Measurements from ENCODE around the gene CDH11. TPM values are rescaled to one million over a fixed set of nuclear protein-coding genes. Genes with fewer than 3 reads are reported as not detected.

Gene CDH11
- total RNA-seq, 1 experiment from 2014 or later = 5.4 TPM

- Histone ChIP-seq H3K56ac (ENCODE audit: insufficient read length, low read depth, low read length) (no peak overlapping the region), H4K20me1 (ENCODE audit: control insufficient read depth, insufficient read depth, insufficient read length) (no peaks in the 10 kb centered on the region), H3K14ac (ENCODE audit: insufficient read depth, low read length) (no peak overlapping the region), H3K9ac (ENCODE audit: extremely low read depth, insufficient read length, low read length) (no peak overlapping the region), H3K4me2 (ENCODE audit: insufficient read depth, insufficient read length, low read length) (no peak overlapping the region), H2BK15ac (ENCODE audit: low read depth, low read length) (no peak overlapping the region), H4K91ac (ENCODE audit: insufficient read length, low read depth, low read length) (no peak overlapping the region), H3K79me2 (ENCODE audit: insufficient read depth, low read length) (no peaks in the 10 kb centered on the region), H2BK20ac (ENCODE audit: low read depth, low read length, poor library complexity, severe bottlenecking) (no peak overlapping the region), H3K27ac (ENCODE audit: insufficient read length, low read depth, low read length) (no peak overlapping the region), H3K4ac (ENCODE audit: low read depth, low read length) (no peak overlapping the region), H3K23me2 (ENCODE audit: insufficient read length, low read depth, low read length, poor library complexity, severe bottlenecking) (no peaks in the 10 kb centered on the region), H3T11ph (ENCODE audit: low read length) (no peak overlapping the region), H3K27me3 (ENCODE audit: insufficient read depth, low read length) (no peaks in the 10 kb centered on the region), H2BK12ac (ENCODE audit: insufficient read length, low read depth, low read length) (no peak overlapping the region), H3K18ac (ENCODE audit: insufficient read length, low read depth, low read length) (no peak overlapping the region), H4K5ac (ENCODE audit: insufficient read length, low read depth, low read length) (no peak overlapping the region), H2AK5ac (ENCODE audit: insufficient read length, low read length) (no peak overlapping the region), H3K9me3 (ENCODE audit: control insufficient read depth, low read depth, low read length) (no peaks in the 10 kb centered on the region), H4K8ac (replicated peaks; ENCODE audit: insufficient read length, low read depth, low read length) (no peak overlapping the region), H2AFZ (ENCODE audit: low read length) (no peak overlapping the region), H3K4me1 (ENCODE audit: insufficient read depth, low read length) (no peaks in the 10 kb centered on the region), H3K23ac (ENCODE audit: insufficient read length, low read depth, low read length) (no peak overlapping the region), H2BK120ac (ENCODE audit: low read depth, low read length, poor library complexity, severe bottlenecking) (no peak overlapping the region), H2BK5ac (ENCODE audit: insufficient read length, low read length) (no peak overlapping the region), H3K79me1 (ENCODE audit: insufficient read depth, low read depth, low read length, poor library complexity, severe bottlenecking) (no peaks in the 10 kb centered on the region)
- H3K9me3 Mint-ChIP-seq = no peaks in the 10 kb centered on the region; a peak in 1 of 5 replicates
- H3K4me3 Mint-ChIP-seq = no peak overlapping the region
- H3K27ac Mint-ChIP-seq = no peak overlapping the region
- no peak for DNase-seq
- peaks cover 0 to 2% (median 0%) of the 10 kb centered on the region in 3 experiments; a peak in 4 of 7 replicates for H3K36me3 Mint-ChIP-seq (ENCODE audit: insufficient read depth in 1 of 3, low read depth in 3 of 3)
- no peaks in the 10 kb centered on the region; the same call in 1 of the 2 replicates for H3K27me3 Mint-ChIP-seq (ENCODE audit: low read depth)
- TF ChIP-seq CTCF (conservative IDR thresholded peaks at IDR 0.05) = no peak
- no CpG with 5 or more reads among the region's 7 CpGs for WGBS (ENCODE audit: extremely low coverage, insufficient read length, low lambda C conversion rate)
- peaks cover 2 to 14% of the 10 kb centered on the region in 2 experiments; a peak in 2 of 4 replicates for H3K4me1 Mint-ChIP-seq
Measured at GRCh38 chr16:65045961-65046360, 75.9 kb downstream of the CDH11 start.
